OCI-LY7 (cell line): ENCODE data around the gene HOXB3.

Experiments used
- CTCF ChIP-seq: fragments of 200-600 bp; sonication (generic); conservative IDR thresholded peaks from 2 replicates; pipeline ENCODE4 v1.5.1; 2014; ENCODE audit warnings: mild to moderate bottlenecking, antibody characterized with exemption, low read length, moderate library complexity, mixed read lengths
- EZH2phosphoT487 ChIP-seq: fragments of 200-600 bp; sonication (generic); IDR thresholded peaks from 2 replicates; pipeline ENCODE4 v1.6.1; 2018; ENCODE audit warnings: low read depth, borderline replicate concordance, mild to moderate bottlenecking, mixed run types, antibody characterized with exemption, low read length, moderate library complexity, mixed read lengths

- no peak for TF ChIP-seq CTCF
- no peak for TF ChIP-seq EZH2phosphoT487
Observed at GRCh38 chr17:48550502-48551213, 39.4 kb downstream of the HOXB3 start.
